Gastrocnemius medialis (tissue), 4 donors: Measurements from ENCODE around the gene CPNE5. TPM values are rescaled to one million over a fixed set of nuclear protein-coding genes. Genes with fewer than 3 reads are reported as not detected.
A peak's percentile ranks its signal among the peaks of the same experiment; 100 is the strongest.

ENCODE experiments used
- ATAC-seq, 2 donors: fragments of 150-250 bp; one replicate each; pipeline ENCODE4 v1.9.1; 2016
- DNase-seq, 2 donors: peaks; one replicate each; pipeline ENCODE4 v3.0.0-alpha.2; 2019
- H3K27ac ChIP-seq, 4 donors: fragments of 200-600 bp; sonication (generic); 1 replicate in 1 of 4; 2 replicates in 3 of 4; pipeline ENCODE4 v1.5.1; 2016 to 2018; ENCODE audit warnings: mild to moderate bottlenecking in 2 of 4, moderate library complexity in 1 of 4
- H3K27me3 ChIP-seq, 3 donors: fragments of 200-600 bp; sonication (generic) in 2 of 3; 1 replicate in 1 of 3; 2 replicates in 2 of 3; pipeline versions ENCODE4 v1.5.1 to v1.6.0; 2016 to 2019; ENCODE audit warnings: mild to moderate bottlenecking in 1 of 3, moderate library complexity in 1 of 3
- H3K36me3 ChIP-seq, 2 donors: fragments of 200-600 bp; sonication (generic) in 1 of 2; one replicate each; pipeline ENCODE4 v1.5.1; 2017 to 2018
- H3K4me1 ChIP-seq, 2 donors: fragments of 200-600 bp; sonication (generic) in 1 of 2; one replicate each; pipeline ENCODE4 v1.5.1; 2016 to 2017; ENCODE audit warnings: mild to moderate bottlenecking in 2 of 2
- H3K4me3 ChIP-seq, 4 donors: fragments of 200-600 bp; sonication (generic) in 3 of 4; 1 replicate in 1 of 4; 2 replicates in 3 of 4; pipeline ENCODE4 v1.5.1; 2016 to 2019; ENCODE audit warnings: mild to moderate bottlenecking in 2 of 4
- H3K9me3 ChIP-seq, 3 donors: fragments of 200-600 bp; sonication (generic) in 2 of 3; 1 replicate in 1 of 3; 2 replicates in 2 of 3; pipeline ENCODE4 v1.5.1; 2016 to 2019
- POLR2A ChIP-seq, 2 donors: fragments of 450-650 bp; IDR thresholded peaks; one replicate each; pipeline ENCODE4 v1.6.1; 2017; ENCODE audit warnings: antibody characterized with exemption in 2 of 2, mild to moderate bottlenecking in 2 of 2, moderate library complexity in 2 of 2
- in situ Hi-C, 4 donors: fragments of 200-750 bp; cut with MboI; loops; one replicate each; pipeline versions ENCODE4 v1.15.0 to v1.8.0; 2017; ENCODE audit warnings: low sequenced_read_pairs in 4 of 4
- intact Hi-C: fragments of 100-400 bp; cut with DNase I; formaldehyde crosslinking; loops from one replicate; pipeline ENCODE4 v1.15.1; 2023; ENCODE audit warnings: low total_unique reads
- total RNA-seq, 4 donors: library from RNA; depleted of rRNA; stranded (reverse); fragments of >200 nt; gene quantifications; one replicate each; pipeline versions ENCODE4 v1.1.0 to v1.2.3, GENCODE V29; 2016
- TF ChIP-seq, protein P1 (sequence below), 5 experiments: fragments of 450-650 bp in 3 of 5; fragments of 200-600 bp in 2 of 5; sonication (generic) in 2 of 5; IDR thresholded peaks in 4 of 5; conservative IDR thresholded peaks in 1 of 5; 1 replicate in 4 of 5; 2 replicates in 1 of 5; pipeline ENCODE4 v1.5.1; 2016 to 2019; ENCODE audit warnings: antibody characterized with exemption in 5 of 5, mild to moderate bottlenecking in 3 of 5, moderate library complexity in 3 of 5

CPNE5 gene
- total RNA-seq, 4 donors from 2014 or later: 0.11 TPM; not detected in 3

DNA sequence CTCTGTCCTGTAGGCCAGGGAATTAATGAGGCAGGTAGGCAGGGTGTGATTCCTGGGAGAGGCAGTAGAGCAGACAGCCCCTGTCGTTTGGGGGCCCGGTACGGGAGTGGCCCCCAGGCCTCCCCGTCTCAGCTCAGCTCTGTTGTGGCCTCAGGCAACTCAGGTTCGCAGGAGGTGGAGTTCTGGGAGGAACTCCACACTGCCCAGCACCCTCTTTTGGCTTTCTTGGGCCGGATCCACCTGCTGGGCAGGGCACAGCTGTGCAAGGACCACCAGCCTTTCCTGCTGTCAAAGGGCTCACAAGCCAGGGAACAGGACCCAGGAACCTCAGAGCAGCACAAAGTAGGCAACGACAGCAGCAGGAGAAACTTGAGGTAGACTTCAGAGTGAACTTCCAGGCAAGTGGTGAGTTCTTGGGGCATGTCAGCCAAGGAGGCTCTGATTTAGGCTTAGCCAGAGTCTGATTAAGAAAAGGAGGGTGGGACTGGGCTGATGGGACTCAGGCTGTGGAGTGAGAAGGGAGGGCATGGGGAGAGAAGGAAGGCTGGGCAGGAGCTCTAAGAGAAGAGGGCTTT lies 104.7 kb downstream of the CPNE5 start:
- TF ChIP-seq POLR2A (IDR thresholded peaks at IDR 0.05): no peak
- TF ChIP-seq, protein P1, sequence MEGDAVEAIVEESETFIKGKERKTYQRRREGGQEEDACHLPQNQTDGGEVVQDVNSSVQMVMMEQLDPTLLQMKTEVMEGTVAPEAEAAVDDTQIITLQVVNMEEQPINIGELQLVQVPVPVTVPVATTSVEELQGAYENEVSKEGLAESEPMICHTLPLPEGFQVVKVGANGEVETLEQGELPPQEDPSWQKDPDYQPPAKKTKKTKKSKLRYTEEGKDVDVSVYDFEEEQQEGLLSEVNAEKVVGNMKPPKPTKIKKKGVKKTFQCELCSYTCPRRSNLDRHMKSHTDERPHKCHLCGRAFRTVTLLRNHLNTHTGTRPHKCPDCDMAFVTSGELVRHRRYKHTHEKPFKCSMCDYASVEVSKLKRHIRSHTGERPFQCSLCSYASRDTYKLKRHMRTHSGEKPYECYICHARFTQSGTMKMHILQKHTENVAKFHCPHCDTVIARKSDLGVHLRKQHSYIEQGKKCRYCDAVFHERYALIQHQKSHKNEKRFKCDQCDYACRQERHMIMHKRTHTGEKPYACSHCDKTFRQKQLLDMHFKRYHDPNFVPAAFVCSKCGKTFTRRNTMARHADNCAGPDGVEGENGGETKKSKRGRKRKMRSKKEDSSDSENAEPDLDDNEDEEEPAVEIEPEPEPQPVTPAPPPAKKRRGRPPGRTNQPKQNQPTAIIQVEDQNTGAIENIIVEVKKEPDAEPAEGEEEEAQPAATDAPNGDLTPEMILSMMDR (IDR thresholded peaks at IDR 0.05 in 4 of 5, conservative IDR thresholded peaks at IDR 0.05 in 1 of 5): no peak
- intact Hi-C loops: no loop called here
- Histone ChIP-seq H3K27me3 (no peaks in the 10 kb centered on the region), H3K9me3 (no peaks in the 10 kb centered on the region), H3K36me3 (no peaks in the 10 kb centered on the region), H3K27ac (peak overlapping the region; percentile 72 to 81 (median 80)), H3K4me1 (peaks cover 18 to 20% of the 10 kb centered on the region in 2 donors), H3K4me3 (peak overlapping the region; percentile 22 to 47 (median 31))
- in situ Hi-C loops: no loop called here
- ATAC-seq: no peak
- DNase-seq: no peak

DNA sequence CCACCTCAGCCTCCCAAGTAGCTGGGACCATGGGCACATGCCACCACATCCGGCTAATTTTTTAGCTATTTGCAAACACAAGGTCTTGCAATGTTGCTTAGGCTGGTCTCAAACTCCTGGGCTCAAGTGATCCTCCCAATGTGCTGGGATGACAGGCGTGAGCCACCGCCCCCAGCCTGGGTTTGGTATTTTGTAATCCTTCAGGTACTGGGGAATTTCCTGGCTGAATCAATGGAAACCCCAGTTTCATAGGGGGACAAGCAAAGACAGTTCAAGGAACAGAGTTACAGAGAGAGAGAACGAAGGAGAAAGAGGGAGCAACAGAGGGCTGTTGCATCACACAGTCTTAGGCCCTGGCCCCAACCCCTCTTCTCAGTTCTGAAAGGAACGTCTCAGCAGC lies 105.9 kb downstream of the CPNE5 start:
- Histone ChIP-seq H3K27me3 (no peaks in the 10 kb centered on the region), H3K36me3 (no peaks in the 10 kb centered on the region), H3K27ac (no peak overlapping the region), H3K4me3 (no peak overlapping the region), H3K9me3 (no peaks in the 10 kb centered on the region), H3K4me1 (peaks cover 18 to 24% of the 10 kb centered on the region in 2 donors)
- no peak for DNase-seq
- in situ Hi-C loops: no loop called here
- no peak for ATAC-seq
- TF ChIP-seq POLR2A (IDR thresholded peaks at IDR 0.05): no peak
- intact Hi-C loops: no loop called here

DNA sequence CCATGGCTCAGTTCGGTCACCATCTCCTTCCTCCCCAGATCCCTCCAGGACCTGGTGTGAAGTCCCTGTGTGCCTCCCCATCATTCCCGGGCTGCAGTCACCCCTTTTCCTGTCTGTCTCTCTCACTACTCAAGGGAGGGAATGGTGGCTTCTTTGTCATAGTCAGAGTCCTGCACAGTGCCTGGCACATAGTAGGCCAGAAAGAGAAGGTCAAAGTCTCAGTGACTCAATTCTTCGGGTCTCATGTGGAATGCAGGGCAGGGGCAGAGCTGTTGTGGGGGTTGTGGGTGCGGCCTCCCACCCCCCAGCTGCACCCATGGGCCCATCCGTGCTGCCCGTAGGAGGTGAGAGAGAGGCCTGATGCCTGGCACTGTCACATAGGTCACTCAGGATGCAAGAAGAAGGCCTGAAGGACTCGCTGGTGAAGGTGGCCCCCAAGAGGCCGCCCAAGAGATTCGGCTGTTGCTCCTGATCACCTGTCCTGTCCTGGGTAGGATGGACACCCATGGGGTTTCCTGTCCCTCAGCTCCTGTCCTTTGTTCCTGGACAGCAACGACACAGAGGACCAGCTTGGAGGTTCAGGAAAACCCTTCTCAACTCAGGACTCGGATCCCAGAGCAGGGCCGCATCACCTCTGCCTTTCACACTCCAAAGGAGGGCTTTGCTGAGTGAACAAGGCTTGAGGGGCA lies 107.5 kb downstream of the CPNE5 start:
- TF ChIP-seq, protein P1 (IDR thresholded peaks at IDR 0.05 in 4 of 5, conservative IDR thresholded peaks at IDR 0.05 in 1 of 5): no peak
- no peak for TF ChIP-seq POLR2A (IDR thresholded peaks at IDR 0.05)
- in situ Hi-C loops: no loop called here
- peaks cover 18 to 24% of the 10 kb centered on the region in 2 donors for H3K4me1 ChIP-seq
- DNase-seq: no peak
- H3K36me3 ChIP-seq: no peaks in the 10 kb centered on the region
- H3K9me3 ChIP-seq: no peaks in the 10 kb centered on the region
- no peak overlapping the region for H3K27ac ChIP-seq
- no peaks in the 10 kb centered on the region for H3K27me3 ChIP-seq
- no peak for ATAC-seq
- H3K4me3 ChIP-seq: no peak overlapping the region
- intact Hi-C loops: no loop called here

DNA sequence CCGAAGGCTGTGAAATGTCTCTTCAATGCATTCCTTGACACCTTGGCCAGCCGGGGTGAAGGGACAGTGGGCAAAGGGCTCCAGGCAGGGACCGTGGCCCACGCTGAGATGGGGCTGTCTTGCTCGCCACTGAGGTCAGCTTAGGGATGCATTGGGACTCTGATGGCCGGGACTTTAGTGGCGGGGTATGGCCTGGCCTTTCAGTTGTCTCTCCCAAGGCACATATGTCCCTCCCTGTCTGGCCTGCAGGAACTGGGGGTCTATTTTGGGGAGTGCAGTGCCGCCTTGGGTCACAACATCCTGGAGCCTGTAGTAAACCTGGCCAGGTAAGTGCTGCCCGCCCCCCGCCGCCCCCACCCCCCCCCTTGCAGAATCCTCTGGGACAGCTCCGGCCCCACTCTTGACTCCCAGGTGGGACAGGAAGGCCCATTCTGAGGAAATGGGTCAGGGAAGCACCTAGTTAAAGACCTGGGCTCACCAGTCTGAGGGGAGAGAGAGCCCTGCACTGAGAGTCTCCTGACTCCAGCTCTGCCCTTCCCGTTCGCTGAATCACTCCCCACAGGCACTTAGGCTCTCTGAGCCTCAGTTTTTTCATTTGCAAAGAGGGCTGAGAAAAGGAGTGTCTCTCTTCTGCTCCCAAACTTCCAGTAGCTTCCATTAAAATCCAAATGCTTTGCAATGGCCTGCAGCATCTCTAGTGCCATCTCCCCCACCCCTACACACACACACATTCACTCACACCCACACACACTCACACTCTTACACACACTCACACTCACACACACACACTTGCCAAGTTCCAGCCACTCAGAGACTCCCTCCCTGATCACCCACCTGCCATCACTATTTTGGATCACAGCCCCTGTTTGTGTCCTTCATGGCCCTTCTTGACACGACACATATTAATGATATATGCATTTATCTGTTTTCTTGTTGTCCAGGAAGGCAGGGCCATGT lies 108.5 kb downstream of the CPNE5 start:
- H3K27me3 ChIP-seq: no peaks in the 10 kb centered on the region
- intact Hi-C loops: no loop called here

More for the DNA sequence above, 108.5 kb downstream of the CPNE5 start:
- H3K4me1 ChIP-seq: peaks cover 12 to 17% of the 10 kb centered on the region in 2 donors
- no peak overlapping the region for H3K4me3 ChIP-seq
- H3K27ac ChIP-seq: no peak overlapping the region
- no peaks in the 10 kb centered on the region for H3K36me3 ChIP-seq
- no peaks in the 10 kb centered on the region for H3K9me3 ChIP-seq
- ATAC-seq (no peak), DNase-seq (no peak)
- in situ Hi-C loops: no loop called here
- TF ChIP-seq, protein P1 (IDR thresholded peaks at IDR 0.05 in 4 of 5, conservative IDR thresholded peaks at IDR 0.05 in 1 of 5): no peak
- no peak for TF ChIP-seq POLR2A (IDR thresholded peaks at IDR 0.05)
